Chondrocyte (in vitro differentiated cells): ENCODE measurements around the gene PHF13. TPM values are rescaled to one million over a fixed set of nuclear protein-coding genes. Genes with fewer than 3 reads are reported as not detected.

ENCODE experiments used
- DNase-seq: peaks from one replicate; pipeline ENCODE4 v3.0.0; 2021; ENCODE audit warnings: mixed read lengths, low spot score
- H3K27ac Mint-ChIP-seq: one replicate; pipeline ENCODE4 v1.8.0; 2021; ENCODE audit warnings: mild to moderate bottlenecking, moderate library complexity, mixed read lengths; ENCODE audit not compliant: unreplicated experiment
- H3K27me3 Mint-ChIP-seq: 2 replicates; pipeline ENCODE4 v1.8.0; 2021; ENCODE audit warnings: low read depth, mixed read lengths
- H3K36me3 Mint-ChIP-seq: 2 replicates; pipeline ENCODE4 v1.8.0; 2021; ENCODE audit warnings: low read depth, mixed read lengths
- H3K4me1 Mint-ChIP-seq: 2 replicates; pipeline ENCODE4 v1.8.0; 2021; ENCODE audit warnings: low read depth, mild to moderate bottlenecking, mixed read lengths
- H3K4me3 Mint-ChIP-seq: one replicate; pipeline ENCODE4 v1.8.0; 2021; ENCODE audit warnings: mild to moderate bottlenecking, moderate library complexity, mixed read lengths; ENCODE audit not compliant: unreplicated experiment
- H3K9me3 Mint-ChIP-seq: 2 replicates; pipeline ENCODE4 v1.8.0; 2021; ENCODE audit warnings: low read depth, mixed read lengths
- long read RNA-seq: library from polyadenylated mRNA; stranded (forward); transcript quantifications from one replicate; pipeline ENCODE4 v2.0.0, GENCODE V29; 2021
- total RNA-seq: library from RNA; stranded (reverse); gene quantifications from 3 replicates; pipeline ENCODE4 v1.2.1, GENCODE V29; 2021
- TF ChIP-seq, protein P1 (sequence below): fragments of 200-600 bp; sonication (generic); IDR thresholded peaks from 2 replicates; pipeline ENCODE4 v1.5.0; 2021; ENCODE audit warnings: antibody characterized with exemption, mild to moderate bottlenecking, moderate library complexity

Gene PHF13
- total RNA-seq: 22.2 to 25.6 TPM (median 23.9 TPM) in 3 replicates
- long read RNA-seq, transcript PHF13-201 (4 exons, 3,681 nt): major isoform, 24 of 28 reads
- long read RNA-seq, partial matches to known transcripts: 3 of 28 reads
- long read RNA-seq, other reads (novel, unspliced or antisense): 1 of 28 reads

DNA sequence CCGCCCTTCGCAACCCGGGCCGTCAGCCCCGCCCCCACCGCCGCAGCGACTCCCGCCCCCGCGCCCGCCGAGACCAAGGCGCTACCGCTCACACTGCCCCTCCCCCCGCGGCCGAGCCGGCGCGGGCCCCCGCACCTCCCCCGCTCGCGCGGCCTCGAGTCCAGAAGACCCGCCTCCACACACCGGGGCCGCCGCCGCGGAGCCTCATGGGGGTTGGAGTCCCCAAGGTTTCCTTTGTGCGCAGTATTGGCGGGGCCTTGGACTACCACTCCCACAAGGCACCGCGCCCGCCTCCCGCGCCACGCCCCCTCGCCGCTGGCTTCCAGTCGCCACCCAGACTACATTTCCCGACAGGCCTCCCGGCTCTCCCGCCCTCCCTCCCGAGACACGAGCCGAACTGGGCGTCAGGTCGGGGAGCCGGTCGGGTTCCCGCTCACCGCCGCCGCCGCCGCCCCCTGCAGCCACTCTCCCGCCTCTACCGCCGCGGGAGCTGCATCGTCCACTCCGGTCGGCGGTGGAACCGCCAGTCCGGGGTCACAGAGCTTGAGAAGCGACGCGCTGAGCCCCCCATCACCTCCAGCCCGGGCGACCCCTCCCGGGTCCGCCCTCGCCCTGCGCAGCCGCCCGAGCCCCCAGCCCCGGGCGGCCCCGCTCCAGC lies at the start of gene PHF13:
TSS of gene PHF13 (plus strand) at position 371 of the 658 bp plus-strand sequence. CDS start 336 bp downstream, outside the sequence.
- peak; percentile 100 for DNase-seq
- no peaks in the 10 kb centered on the region for H3K36me3 Mint-ChIP-seq
- peak within 1 kb of the TSS; percentile 90 for H3K4me3 Mint-ChIP-seq
- peak within 1 kb of the TSS; percentile 94 for H3K27ac Mint-ChIP-seq
- TF ChIP-seq, protein P1, sequence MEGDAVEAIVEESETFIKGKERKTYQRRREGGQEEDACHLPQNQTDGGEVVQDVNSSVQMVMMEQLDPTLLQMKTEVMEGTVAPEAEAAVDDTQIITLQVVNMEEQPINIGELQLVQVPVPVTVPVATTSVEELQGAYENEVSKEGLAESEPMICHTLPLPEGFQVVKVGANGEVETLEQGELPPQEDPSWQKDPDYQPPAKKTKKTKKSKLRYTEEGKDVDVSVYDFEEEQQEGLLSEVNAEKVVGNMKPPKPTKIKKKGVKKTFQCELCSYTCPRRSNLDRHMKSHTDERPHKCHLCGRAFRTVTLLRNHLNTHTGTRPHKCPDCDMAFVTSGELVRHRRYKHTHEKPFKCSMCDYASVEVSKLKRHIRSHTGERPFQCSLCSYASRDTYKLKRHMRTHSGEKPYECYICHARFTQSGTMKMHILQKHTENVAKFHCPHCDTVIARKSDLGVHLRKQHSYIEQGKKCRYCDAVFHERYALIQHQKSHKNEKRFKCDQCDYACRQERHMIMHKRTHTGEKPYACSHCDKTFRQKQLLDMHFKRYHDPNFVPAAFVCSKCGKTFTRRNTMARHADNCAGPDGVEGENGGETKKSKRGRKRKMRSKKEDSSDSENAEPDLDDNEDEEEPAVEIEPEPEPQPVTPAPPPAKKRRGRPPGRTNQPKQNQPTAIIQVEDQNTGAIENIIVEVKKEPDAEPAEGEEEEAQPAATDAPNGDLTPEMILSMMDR: no peak
- H3K9me3 Mint-ChIP-seq: no peaks in the 10 kb centered on the region
- peaks cover 42% of the 10 kb centered on the region for H3K4me1 Mint-ChIP-seq
- no peaks in the 10 kb centered on the region for H3K27me3 Mint-ChIP-seq

DNA sequence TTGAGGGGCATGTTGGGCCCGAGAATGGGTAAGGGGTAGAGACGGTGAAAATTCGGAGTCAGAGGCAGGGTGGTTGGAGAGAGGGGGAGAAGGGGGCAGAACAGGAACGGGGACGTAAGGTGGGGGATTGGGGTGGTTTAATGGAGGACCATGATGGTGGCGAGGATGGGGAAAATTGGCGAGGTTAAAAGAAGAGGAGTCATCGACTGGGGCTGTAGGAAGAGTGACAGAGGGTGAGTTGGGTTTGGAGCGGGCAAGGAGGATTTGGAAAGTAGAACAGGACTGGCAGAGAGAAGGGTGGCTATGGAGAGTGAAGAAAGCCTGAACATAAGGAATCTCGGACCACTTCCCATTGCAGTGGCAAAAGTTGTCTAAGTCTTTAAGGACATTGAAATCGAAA lies 44.5 kb upstream of the PHF13 start:
- Mint-ChIP-seq H3K36me3 (peaks cover 3% of the 10 kb centered on the region), H3K9me3 (peaks cover 5% of the 10 kb centered on the region), H3K4me1 (no peaks in the 10 kb centered on the region), H3K27me3 (peaks cover 22% of the 10 kb centered on the region), H3K4me3 (no peak overlapping the region), H3K27ac (no peak overlapping the region)
- TF ChIP-seq, protein P1: no peak
- DNase-seq: no peak

DNA sequence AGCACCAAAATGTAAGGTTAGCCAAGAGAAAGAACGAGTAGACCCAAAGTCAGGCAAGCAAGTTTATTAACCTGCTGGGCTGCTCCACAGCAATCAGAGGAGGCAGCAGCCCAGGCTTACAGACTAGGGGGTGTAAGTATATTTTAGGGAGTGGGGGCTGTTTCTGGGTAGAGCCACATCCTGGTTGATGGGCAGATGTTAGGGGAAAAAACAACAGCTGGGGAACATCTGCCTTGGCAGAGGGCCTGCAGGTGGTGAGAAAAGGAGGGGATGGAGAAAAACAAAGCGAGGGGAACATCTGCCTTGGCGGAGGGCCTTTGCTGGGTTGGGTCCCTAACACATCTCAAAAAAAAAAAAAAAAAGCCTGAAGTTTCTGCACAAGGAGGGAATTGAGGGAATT lies 43.4 kb upstream of the PHF13 start:
- no peaks in the 10 kb centered on the region for H3K4me1 Mint-ChIP-seq
- no peak for DNase-seq
- TF ChIP-seq, protein P1: no peak
- peaks cover 5% of the 10 kb centered on the region for H3K9me3 Mint-ChIP-seq
- peaks cover 22% of the 10 kb centered on the region for H3K27me3 Mint-ChIP-seq
- H3K27ac Mint-ChIP-seq: no peak overlapping the region
- H3K36me3 Mint-ChIP-seq: peaks cover 3% of the 10 kb centered on the region
- no peak overlapping the region for H3K4me3 Mint-ChIP-seq

DNA sequence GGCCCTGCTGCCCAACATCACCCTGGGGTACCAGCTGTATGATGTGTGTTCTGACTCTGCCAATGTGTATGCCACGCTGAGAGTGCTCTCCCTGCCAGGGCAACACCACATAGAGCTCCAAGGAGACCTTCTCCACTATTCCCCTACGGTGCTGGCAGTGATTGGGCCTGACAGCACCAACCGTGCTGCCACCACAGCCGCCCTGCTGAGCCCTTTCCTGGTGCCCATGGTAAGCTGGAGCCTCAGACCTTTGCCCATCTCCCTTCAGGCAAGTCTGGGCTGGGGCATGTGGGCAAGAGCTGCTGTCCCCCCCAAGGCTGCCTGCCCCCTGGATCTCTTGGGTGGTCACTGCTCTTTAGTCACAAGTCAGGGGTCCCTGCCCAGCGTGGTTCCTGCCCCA lies 42.5 kb upstream of the PHF13 start:
- TF ChIP-seq, protein P1: no peak
- Mint-ChIP-seq H3K36me3 (peaks cover 3% of the 10 kb centered on the region), H3K9me3 (peaks cover 5% of the 10 kb centered on the region), H3K27ac (no peak overlapping the region), H3K27me3 (peaks cover 22% of the 10 kb centered on the region), H3K4me3 (no peak overlapping the region), H3K4me1 (no peaks in the 10 kb centered on the region)
- no peak for DNase-seq

DNA sequence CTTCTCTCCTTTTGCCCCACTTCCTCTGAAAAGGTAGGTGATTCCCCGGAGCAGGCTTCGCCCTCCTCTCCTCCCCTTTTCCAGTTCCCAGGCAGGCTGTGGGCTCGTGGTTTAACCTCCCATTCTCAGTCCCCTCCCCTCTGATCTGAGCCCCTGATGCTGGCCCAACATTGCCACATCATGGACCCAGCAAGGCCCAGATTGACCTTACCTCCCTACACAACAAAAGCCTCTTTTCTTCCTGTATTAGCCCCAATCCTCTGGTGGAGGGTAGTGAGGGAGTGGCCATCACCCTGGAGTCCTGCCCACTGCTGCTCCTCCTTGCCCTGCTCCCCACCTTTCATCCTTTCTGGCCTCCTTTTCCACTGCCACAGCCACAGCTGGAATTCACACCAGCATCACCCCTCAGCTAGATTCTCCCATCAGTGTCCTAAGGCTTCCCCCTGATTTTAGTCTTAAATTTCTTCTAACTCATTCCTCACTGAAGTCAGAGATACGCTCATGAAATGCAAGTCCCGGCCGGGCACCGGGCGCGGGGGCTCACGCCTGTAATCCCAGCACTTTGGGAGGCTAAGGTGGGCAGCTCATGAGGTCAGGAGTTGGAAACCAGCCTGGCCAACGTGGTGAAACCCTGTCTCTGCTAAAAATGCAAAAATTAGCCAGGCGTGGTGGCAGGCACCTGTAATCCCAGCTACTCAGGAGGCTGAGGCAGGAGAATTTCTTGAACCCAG lies 40.7 kb upstream of the PHF13 start:
- no peaks in the 10 kb centered on the region for H3K4me1 Mint-ChIP-seq
- peaks cover 22% of the 10 kb centered on the region for H3K27me3 Mint-ChIP-seq
- H3K4me3 Mint-ChIP-seq: no peak overlapping the region
- H3K36me3 Mint-ChIP-seq: peaks cover 3% of the 10 kb centered on the region
- peaks cover 5% of the 10 kb centered on the region for H3K9me3 Mint-ChIP-seq
- no peak overlapping the region for H3K27ac Mint-ChIP-seq
- TF ChIP-seq, protein P1: no peak
- DNase-seq: no peak
